Amniotic stem cell (primary cell): ENCODE results near the gene KCNC4.

ENCODE experiments used
- DNase-seq: peaks from one replicate; lab custom pipeline; 2025; lab: John Stamatoyannopoulos, UW

Gene KCNC4

GRCh38 chr1:110188035-110188618 is 22.0 kb upstream of the KCNC4 start:
- DNase-seq = no peak

- DNase-seq = no peak
Observed at GRCh38 chr1:110189181-110189580, 20.9 kb upstream of the KCNC4 start.

- DNase-seq = no peak
Observed at GRCh38 chr1:110190282-110190929, 19.7 kb upstream of the KCNC4 start.

GRCh38 chr1:110192541-110192940 is 17.6 kb upstream of the KCNC4 start:
- no peak for DNase-seq

- DNase-seq = no peak
Observed at GRCh38 chr1:110195196-110195595, 14.9 kb upstream of the KCNC4 start.

- no peak for DNase-seq
Observed at GRCh38 chr1:110196917-110197765, 13.0 kb upstream of the KCNC4 start.

- DNase-seq = no peak
Observed at GRCh38 chr1:110197905-110198629, 12.0 kb upstream of the KCNC4 start.

- DNase-seq = no peak
Observed at GRCh38 chr1:110198746-110199145, 11.4 kb upstream of the KCNC4 start.

- DNase-seq = no peak
Observed at GRCh38 chr1:110200190-110200589, 9.9 kb upstream of the KCNC4 start.

- no peak for DNase-seq
Observed at GRCh38 chr1:110200666-110201065, 9.4 kb upstream of the KCNC4 start.

GRCh38 chr1:110201157-110201825 is 8.8 kb upstream of the KCNC4 start:
- DNase-seq = no peak

- DNase-seq = no peak
Observed at GRCh38 chr1:110203021-110203661, 7.0 kb upstream of the KCNC4 start.

- no peak for DNase-seq
Observed at GRCh38 chr1:110205156-110205555, 5.0 kb upstream of the KCNC4 start.

- no peak for DNase-seq
Observed at GRCh38 chr1:110205591-110206155, 4.4 kb upstream of the KCNC4 start.

- DNase-seq = no peak
Observed at GRCh38 chr1:110206261-110206920, 3.7 kb upstream of the KCNC4 start.

GRCh38 chr1:110207831-110208230 is 2.3 kb upstream of the KCNC4 start:
- DNase-seq = peak; percentile 28

GRCh38 chr1:110208916-110209645 is 1.0 kb upstream of the KCNC4 start:
- DNase-seq = no peak

GRCh38 chr1:110210604-110211495 is 736 bp downstream of the KCNC4 start:
- no peak for DNase-seq
